H1 (cell line): ENCODE results near the gene VSNL1. TPM values are rescaled to one million over a fixed set of nuclear protein-coding genes. Genes with fewer than 3 reads are reported as not detected.

ENCODE experiments used
- polyA plus RNA-seq, 7 experiments: library from polyadenylated mRNA; depleted of rRNA in 3 of 7; stranded (reverse) in 5 of 7; unstranded in 2 of 7; fragments of >200 nt in 5 of 7; fragments of 200-250 nt in 2 of 7; gene quantifications; 1 replicate in 5 of 7; 2 replicates in 1 of 7; 4 replicates in 1 of 7; pipeline versions ENCODE4 v1.2.1 to v1.2.3, GENCODE V29; 2011 to 2013; ENCODE audit warnings: missing spikeins in 2 of 7, mixed read lengths in 2 of 7
- total RNA-seq: library from RNA; stranded (reverse); fragmentation: NEBNext Ultra II Directional; extraction: Animal tissue kit (Norgen Biotek cat#: 25700); gene quantifications from 2 replicates; pipeline ENCODE4 v1.2.1, GENCODE V29; 2021
- TF ChIP-seq, protein P1 (sequence below): fragments of 300-600 bp; sonication (generic); IDR thresholded peaks from 2 replicates; pipeline ENCODE4 v1.7.1; 2012; ENCODE audit warnings: low read length, moderate library complexity, mild to moderate bottlenecking, inconsistent platforms; ENCODE audit not compliant: insufficient replicate concordance

Gene VSNL1
- total and polyA plus RNA-seq, 2 of the 8 experiments (the other 6 are each of a cell fraction or from before 2014, with no cell fraction given) = 49.4 to 108 TPM

DNA sequence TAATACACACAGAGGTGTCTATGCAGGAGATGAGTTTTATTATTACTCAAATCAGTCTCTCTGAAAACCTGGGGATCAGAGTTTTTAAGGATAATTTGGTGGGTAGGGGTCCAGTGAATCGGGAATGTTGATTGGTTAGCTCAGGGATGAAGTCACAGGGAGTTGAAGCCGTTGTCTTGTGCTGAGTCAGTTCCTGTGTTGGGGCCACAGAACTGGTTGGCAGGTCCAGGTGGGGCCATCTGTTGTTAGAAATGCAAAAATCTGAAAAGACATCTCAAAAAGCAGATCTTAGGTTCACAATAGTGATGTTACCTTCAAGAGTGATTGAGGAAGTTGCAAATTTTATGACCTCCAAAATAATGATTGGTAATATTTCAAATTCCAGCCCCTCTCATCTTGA is 86.9 kb downstream of the VSNL1 start (continued):
- TF ChIP-seq, protein P1, sequence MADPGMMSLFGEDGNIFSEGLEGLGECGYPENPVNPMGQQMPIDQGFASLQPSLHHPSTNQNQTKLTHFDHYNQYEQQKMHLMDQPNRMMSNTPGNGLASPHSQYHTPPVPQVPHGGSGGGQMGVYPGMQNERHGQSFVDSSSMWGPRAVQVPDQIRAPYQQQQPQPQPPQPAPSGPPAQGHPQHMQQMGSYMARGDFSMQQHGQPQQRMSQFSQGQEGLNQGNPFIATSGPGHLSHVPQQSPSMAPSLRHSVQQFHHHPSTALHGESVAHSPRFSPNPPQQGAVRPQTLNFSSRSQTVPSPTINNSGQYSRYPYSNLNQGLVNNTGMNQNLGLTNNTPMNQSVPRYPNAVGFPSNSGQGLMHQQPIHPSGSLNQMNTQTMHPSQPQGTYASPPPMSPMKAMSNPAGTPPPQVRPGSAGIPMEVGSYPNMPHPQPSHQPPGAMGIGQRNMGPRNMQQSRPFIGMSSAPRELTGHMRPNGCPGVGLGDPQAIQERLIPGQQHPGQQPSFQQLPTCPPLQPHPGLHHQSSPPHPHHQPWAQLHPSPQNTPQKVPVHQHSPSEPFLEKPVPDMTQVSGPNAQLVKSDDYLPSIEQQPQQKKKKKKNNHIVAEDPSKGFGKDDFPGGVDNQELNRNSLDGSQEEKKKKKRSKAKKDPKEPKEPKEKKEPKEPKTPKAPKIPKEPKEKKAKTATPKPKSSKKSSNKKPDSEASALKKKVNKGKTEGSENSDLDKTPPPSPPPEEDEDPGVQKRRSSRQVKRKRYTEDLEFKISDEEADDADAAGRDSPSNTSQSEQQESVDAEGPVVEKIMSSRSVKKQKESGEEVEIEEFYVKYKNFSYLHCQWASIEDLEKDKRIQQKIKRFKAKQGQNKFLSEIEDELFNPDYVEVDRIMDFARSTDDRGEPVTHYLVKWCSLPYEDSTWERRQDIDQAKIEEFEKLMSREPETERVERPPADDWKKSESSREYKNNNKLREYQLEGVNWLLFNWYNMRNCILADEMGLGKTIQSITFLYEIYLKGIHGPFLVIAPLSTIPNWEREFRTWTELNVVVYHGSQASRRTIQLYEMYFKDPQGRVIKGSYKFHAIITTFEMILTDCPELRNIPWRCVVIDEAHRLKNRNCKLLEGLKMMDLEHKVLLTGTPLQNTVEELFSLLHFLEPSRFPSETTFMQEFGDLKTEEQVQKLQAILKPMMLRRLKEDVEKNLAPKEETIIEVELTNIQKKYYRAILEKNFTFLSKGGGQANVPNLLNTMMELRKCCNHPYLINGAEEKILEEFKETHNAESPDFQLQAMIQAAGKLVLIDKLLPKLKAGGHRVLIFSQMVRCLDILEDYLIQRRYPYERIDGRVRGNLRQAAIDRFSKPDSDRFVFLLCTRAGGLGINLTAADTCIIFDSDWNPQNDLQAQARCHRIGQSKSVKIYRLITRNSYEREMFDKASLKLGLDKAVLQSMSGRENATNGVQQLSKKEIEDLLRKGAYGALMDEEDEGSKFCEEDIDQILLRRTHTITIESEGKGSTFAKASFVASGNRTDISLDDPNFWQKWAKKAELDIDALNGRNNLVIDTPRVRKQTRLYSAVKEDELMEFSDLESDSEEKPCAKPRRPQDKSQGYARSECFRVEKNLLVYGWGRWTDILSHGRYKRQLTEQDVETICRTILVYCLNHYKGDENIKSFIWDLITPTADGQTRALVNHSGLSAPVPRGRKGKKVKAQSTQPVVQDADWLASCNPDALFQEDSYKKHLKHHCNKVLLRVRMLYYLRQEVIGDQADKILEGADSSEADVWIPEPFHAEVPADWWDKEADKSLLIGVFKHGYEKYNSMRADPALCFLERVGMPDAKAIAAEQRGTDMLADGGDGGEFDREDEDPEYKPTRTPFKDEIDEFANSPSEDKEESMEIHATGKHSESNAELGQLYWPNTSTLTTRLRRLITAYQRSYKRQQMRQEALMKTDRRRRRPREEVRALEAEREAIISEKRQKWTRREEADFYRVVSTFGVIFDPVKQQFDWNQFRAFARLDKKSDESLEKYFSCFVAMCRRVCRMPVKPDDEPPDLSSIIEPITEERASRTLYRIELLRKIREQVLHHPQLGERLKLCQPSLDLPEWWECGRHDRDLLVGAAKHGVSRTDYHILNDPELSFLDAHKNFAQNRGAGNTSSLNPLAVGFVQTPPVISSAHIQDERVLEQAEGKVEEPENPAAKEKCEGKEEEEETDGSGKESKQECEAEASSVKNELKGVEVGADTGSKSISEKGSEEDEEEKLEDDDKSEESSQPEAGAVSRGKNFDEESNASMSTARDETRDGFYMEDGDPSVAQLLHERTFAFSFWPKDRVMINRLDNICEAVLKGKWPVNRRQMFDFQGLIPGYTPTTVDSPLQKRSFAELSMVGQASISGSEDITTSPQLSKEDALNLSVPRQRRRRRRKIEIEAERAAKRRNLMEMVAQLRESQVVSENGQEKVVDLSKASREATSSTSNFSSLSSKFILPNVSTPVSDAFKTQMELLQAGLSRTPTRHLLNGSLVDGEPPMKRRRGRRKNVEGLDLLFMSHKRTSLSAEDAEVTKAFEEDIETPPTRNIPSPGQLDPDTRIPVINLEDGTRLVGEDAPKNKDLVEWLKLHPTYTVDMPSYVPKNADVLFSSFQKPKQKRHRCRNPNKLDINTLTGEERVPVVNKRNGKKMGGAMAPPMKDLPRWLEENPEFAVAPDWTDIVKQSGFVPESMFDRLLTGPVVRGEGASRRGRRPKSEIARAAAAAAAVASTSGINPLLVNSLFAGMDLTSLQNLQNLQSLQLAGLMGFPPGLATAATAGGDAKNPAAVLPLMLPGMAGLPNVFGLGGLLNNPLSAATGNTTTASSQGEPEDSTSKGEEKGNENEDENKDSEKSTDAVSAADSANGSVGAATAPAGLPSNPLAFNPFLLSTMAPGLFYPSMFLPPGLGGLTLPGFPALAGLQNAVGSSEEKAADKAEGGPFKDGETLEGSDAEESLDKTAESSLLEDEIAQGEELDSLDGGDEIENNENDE = no peak
